Stimulated activated CD4-positive, alpha-beta T cell treated with anti-CD3 and anti-CD28 coated beads, Interleukin-1b, Interleukin-23, amount 100 ng/mL, for 48 hours (primary cell): ENCODE results near the gene ATG101.
A peak's percentile ranks its signal among the peaks of the same experiment; 100 is the strongest.

Experiments
- DNase-seq: peaks from one replicate; pipeline ENCODE4 v3.0.0-alpha.2; 2020

ATG101 gene

GRCh38 chr12:52042706-52043385 lies 26.9 kb upstream of the ATG101 start:
- DNase-seq, result no peak

- no peak for DNase-seq
Observed at GRCh38 chr12:52043386-52044212, 26.2 kb upstream of the ATG101 start.

- no peak for DNase-seq
Observed at GRCh38 chr12:52044292-52044983, 25.3 kb upstream of the ATG101 start.

DNA sequence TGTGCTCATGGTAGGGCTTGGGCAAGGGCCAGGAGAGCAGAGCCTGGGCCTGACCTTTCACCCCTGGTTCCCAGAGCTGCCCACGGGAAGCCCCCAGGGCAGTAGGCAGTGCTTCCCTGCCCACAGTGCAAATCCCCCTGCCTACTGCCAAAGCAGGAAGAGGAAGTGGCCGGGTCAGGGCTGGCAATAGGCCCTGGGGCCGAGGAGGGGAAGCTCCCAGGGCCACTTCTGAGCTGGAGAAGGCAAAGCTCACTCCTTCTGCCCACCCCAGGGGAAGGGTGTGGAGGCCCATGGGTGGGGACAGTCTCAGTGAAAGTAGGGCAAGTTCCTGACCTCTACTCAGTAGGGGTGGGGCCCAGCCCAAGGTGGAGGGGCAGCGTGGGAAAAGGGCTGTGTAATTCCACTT lies 24.0 kb upstream of the ATG101 start:
- DNase-seq, result no peak

DNA sequence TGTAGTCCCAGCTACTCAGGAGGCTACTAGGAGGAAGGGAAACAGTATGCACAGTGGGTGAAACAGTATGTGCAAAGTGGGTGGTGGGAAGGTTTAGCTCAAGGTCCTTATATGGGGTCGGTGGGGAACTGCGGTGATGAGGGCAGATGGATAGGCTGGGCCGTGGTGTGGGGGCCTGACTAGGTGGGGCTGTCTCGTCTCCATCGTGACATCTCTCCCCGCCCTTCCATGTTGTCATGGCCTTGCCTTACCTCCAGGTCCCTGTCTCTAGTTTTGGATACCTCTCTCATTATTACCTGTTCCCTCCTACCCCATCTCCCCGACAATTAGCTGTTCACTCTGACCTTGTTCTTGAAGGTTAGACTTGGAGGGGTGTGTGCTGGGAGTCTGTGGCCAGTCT lies 22.9 kb upstream of the ATG101 start:
- DNase-seq, result no peak

- DNase-seq, result no peak
Observed at GRCh38 chr12:52049286-52049685, 20.5 kb upstream of the ATG101 start.

DNA sequence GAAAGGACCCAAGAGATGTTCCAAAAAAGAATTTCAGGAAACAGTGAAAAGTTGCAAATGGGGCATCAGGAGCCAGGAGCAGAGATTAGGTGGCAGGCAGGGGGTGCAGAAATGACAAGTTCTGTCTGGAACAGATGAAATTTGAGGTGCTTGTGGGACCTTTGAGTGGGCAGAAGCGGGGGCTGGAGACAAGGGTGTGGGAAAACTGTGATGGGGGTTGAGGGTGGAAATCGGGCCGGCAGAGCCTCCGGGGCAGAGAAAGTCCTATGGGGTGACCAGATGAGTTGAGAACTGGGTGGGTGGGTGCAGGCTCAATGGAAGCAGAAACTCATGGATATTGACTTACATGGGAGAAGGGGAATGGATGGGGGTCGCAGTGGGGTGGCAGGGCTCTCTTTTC lies 20.1 kb upstream of the ATG101 start:
- no peak for DNase-seq

DNA sequence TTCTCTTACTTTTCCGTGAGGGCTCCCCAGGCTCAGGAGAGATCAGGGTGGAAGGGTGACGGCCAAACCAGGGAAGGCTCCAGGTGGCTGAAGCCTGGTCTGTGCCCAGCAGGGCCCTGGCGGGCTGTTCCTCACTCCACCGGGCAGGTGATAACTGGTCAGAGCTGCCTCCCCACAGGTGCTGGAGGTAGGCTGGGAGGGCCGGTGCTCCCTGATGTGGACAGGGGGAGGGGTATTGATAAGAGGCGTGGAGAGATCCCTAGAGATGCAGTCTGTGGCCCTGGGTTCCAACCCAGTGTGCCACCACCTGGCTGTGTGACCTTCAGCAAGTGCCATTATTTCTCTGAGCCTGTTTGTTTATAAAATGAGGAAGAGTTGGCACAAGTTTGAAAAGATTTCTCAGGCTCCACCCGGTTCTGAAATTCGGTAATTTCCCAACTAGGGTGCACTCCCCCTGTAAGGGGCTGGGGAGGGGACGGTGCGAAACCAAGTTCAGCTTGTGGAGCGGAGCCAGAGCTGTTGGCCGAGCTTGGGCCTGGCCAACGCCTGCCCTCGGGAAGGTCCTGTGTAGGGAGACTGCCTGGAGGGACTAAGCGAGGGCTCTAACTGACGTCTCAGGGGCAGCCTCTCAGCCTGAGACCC lies 19.5 kb upstream of the ATG101 start:
- no peak for DNase-seq

DNA sequence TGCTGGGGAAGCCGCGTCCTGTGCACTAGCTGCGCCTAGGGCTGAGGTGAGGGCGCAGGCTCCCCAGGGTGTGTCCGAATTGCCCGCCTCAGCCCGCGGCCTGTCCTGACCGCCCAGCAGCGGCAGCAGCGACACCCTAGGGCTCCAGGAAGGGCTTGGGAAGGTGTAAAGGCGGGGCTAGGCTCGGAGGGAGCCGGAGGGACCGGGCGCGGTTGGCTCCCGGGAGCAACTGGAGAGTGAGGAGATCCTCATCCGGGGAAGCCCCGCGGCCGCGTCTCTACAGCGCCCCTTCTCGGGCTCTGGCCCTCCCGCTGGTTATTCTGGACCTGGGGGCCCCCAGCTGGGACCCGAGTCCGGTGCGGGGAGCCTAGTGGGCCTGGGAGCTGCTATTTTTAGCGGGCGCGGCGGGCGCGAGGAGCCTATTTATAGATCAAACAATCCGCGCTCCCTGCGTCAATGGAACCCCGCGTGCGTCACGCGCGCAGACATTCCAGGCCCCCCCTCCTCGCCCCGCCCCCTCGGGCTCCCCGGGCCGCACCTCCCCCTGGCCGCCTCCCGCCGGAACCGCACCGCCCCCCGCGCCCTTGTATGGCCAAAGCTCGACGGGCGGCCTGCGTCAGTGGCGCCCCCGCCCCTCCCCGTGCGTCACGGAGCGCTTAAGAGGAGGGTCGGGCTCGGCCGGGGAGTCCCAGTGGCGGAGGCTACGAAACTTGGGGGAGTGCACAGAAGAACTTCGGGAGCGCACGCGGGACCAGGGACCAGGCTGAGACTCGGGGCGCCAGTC lies 18.8 kb upstream of the ATG101 start, which contains the start of gene NR4A1:
NR4A1 (plus strand) TSS at position 685 of the 784 bp plus-strand sequence. CDS start 2,887 bp downstream, outside the sequence.
- peak; percentile 97 for DNase-seq

GRCh38 chr12:52052468-52053186 lies 17.2 kb upstream of the ATG101 start:
- no peak for DNase-seq

GRCh38 chr12:52053536-52054209 lies 16.1 kb upstream of the ATG101 start:
- no peak for DNase-seq

- no peak for DNase-seq
Observed at GRCh38 chr12:52054231-52054832, 15.4 kb upstream of the ATG101 start.

- DNase-seq, result no peak
Observed at GRCh38 chr12:52054833-52055730, 14.7 kb upstream of the ATG101 start.

- no peak for DNase-seq
Observed at GRCh38 chr12:52055731-52056711, 13.8 kb upstream of the ATG101 start.

DNA sequence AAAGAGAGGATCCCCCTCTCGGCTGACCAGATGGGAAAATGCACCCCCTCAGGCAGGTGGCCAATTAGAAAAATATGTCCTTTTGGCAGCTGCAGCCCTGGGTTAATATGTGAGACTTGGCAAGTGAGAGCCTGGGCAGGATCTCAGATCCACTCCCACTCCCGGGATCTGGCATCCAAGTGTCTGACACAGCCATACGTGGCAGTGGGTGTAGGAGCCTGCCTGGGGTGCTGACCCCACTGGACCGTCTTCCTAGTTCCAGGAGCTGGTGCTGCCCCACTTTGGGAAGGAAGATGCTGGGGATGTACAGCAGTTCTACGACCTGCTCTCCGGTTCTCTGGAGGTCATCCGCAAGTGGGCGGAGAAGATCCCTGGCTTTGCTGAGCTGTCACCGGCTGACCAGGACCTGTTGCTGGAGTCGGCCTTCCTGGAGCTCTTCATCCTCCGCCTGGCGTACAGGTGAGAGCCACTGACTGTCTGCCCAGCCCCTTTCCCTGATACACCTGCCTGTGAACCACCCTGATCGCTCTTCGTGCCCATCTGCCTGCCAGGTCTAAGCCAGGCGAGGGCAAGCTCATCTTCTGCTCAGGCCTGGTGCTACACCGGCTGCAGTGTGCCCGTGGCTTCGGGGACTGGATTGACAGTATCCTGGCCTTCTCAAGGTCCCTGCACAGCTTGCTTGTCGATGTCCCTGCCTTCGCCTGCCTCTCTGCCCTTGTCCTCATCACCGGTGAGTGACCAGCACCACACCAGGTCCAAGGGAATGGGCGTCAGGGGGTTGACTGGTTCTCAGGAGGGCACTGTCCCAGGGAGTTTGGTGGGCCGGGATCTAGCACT lies 12.8 kb upstream of the ATG101 start:
- no peak for DNase-seq

DNA sequence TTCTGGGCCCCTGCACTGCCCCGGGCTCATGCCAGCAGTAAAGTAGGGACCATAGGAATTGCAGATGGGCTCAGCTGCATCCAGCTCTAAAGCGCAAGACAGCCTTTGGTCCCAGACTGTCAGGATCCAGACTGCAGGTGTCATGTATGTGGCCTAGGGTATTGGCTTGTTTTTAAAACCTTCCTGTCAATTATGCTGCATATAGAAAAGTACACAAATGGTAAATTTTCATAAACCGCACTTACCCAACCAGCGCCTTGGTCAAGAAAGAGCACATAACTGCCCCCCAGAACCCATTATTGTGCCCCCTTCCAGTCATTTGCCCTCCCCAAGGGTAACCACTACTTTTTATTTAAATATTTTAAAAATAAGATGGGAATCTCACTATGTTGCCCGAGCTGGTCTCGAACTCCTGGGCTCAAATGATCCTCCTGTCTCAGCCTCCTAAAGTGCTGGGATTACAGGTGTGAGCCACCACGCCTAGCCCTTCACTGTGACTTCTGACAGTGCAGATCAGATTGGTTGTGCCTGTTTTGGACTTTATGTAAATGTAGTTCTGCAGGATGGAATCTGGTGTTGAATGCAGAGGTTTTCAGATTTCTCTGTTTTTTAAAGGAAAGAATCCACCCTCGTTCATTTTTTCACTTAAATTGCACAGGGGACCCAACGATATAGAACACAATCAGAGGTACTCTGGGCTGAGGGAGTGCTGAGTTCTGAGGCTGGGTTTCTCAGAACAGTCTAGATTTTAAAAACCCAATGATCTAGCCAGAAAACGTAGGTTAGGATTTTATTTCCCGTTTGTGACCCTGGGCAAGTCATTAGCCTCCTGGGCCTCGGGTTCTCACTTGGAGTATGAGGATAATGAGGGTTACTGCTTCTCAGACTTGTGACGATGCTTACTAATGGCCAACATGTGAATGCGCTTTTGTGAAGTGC lies 11.9 kb upstream of the ATG101 start:
- DNase-seq, result no peak
